ENCODE data around the gene EHD2.
"Not testable (repeated sequence)": the region's sequence is repeated elsewhere in the genome, so short reads cannot be mapped to it uniquely, and the experiment has no call there.

EHD2 gene, protein sequence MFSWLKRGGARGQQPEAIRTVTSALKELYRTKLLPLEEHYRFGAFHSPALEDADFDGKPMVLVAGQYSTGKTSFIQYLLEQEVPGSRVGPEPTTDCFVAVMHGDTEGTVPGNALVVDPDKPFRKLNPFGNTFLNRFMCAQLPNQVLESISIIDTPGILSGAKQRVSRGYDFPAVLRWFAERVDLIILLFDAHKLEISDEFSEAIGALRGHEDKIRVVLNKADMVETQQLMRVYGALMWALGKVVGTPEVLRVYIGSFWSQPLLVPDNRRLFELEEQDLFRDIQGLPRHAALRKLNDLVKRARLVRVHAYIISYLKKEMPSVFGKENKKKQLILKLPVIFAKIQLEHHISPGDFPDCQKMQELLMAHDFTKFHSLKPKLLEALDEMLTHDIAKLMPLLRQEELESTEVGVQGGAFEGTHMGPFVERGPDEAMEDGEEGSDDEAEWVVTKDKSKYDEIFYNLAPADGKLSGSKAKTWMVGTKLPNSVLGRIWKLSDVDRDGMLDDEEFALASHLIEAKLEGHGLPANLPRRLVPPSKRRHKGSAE

DNA sequence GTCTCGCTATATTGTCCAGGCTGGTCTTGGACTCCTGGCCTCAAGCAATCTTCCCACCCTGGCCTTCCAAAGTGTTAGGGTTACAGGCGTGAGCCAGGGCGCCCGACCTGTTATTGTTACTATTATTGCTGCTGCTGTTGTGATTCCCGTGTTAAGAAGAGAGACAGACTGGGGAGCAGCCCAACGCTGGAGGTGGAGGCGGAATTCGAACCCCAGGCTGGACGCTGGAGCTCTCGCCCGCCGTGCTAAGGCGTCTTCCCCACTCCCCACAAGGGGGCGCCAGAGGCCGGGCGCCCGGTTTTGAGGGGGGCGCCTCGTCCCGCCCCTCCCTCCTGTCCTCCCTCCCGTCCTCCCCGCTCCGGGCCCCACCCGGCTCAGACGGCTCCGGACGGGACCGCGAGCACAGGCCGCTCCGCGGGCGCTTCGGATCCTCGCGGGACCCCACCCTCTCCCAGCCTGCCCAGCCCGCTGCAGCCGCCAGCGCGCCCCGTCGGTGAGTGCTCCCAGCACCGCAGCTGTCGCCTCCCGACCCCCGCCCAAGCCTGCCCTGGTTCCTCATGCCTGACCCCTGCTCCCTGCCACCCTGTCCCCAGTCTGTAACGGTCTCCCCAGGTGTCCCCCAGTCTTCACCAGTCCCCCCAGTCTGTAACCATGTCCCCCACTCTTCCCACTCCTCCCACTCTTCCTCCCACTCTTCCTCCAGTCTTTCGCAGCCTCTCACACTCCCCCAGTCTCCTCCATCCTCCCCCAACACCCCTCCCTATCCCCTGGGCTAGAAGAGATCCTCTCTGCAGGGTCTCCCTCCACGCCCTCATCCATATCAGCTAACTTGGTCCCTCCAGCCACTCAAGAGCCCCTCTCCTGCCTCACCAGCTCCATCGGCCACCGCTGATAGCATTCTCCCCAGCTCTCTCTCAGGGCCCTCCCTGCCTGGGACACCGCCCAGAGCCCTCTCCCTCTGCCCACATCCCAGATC is at the start of gene EHD2:
EHD2 (plus strand) TSS at position 377 of the 976 bp plus-strand sequence. CDS start 3,191 bp downstream, outside the sequence.
- DNase-seq, result peak; percentile 56

DNA sequence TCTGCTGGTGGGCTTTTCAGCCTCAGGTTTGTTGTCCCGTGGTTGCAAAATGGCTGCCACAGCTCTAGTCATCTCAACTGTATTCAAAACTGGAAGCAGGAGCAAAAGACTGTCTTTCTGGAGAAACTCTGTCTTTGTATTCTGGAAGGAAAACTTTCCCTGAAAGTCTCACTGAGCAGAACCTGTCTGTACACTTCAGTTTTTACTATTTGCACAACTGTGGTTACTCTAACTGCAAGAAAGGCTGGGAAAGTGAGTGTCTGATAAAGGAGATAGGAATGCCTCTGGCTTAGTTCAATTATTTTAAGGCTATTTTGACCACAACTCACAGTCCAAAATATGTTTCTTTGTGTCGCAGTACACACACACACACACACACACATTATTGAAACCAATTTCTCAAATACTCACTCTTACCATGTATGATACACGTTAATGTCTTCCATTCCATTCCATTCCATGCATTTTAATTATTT is 49.7 kb upstream of the EHD2 start:
- no peak for DNase-seq

DNA sequence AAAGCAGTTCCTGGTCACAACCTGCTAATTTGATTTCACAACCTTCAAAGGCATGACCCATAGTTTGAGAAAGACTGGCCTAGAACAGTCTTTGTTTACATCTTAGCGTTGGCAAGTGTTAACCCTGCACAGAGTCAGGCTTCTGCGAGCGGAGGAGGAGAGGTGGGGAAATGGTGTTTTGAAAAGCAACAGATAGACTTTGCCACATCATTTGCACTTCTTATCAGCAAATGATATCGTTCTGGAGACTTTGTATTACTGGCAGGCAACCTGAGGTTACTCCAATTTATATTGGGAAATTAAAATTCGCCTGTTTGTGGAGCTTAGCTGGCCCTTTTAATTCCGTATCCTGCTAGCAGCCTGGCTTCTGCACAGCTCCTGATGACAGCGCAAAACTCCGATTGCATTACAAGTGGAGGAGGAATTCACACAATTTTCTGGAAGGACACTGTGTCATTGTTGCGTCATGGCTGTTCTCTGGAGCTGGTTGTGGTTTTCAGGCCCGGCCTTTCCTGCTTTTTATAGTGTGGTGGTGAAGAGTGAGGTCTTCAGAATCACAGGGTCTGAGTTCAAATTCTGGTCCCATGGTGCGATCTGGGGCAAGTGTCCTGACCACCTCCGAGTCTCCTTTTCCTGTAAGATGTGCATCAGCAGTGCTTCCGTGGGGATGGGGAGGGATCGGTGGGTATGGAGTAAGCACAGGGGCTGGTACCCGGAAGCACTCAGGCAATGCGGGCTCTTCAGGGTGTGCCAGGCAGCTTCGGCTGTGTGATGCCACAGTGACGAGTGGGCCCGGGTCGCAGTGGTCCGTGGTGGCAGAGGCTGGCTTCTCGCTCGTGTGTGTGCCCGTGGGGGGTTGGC is 49.1 kb upstream of the EHD2 start:
- no peak for DNase-seq

DNA sequence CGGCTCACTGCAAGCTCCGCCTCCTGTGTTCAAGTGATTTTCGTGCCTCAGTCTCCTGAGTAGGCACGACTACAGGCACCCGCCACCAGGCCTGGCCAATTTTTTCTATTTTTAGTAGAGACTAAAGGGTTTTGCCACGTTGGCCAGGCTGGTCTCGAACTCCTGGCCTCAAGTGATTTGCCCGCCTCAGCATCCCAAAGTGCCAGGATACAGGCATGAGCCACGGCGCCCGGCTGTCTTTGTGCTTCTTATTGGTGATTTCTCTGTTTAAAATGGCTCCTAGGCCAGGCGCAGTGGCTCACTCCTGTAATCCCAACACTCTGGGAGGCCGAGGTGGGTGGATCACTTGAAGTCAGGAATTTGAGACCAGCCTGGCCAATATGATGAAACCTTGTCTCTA is 44.7 kb upstream of the EHD2 start:
- DNase-seq, result not testable (repeated sequence)

DNA sequence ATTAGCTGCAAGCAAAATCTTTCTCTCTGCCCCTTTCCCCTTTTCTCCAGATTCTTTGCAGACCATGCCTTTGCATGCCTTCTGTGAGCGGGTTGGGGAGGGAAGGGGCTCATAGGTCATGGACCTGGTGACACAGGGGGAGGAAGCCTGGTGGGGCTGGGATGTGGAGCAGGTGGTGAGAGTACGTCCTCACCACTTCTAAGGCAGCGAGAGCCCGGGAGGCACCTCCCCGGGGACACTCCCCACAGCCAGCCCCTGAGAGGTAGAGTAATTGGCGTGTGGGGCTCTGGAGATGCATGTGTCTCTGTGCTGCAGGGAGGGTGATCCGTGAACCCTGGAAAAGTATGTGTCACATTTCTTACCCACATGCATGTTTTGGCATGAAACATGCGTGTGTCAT is 42.5 kb upstream of the EHD2 start:
- DNase-seq, result no peak

DNA sequence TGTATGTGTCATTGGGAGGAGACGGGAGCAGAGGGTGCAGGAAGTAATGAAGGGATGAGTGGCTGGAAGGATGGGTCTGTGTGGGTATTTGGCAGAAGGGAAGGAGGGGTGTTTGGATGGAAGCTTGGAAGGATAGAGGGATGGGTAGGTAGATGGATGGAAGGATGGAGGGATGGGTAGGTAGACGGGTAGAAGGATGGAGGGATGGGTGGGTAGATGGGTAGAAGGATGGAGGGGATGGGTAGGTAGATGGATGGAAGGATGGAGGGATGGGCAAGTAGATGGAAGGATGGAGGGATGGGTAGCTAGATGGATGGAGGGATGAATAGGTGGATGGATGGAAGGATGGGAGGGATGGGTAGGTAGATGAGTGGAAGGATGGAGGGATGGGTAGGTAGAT is 41.7 kb upstream of the EHD2 start:
- DNase-seq, result no peak

DNA sequence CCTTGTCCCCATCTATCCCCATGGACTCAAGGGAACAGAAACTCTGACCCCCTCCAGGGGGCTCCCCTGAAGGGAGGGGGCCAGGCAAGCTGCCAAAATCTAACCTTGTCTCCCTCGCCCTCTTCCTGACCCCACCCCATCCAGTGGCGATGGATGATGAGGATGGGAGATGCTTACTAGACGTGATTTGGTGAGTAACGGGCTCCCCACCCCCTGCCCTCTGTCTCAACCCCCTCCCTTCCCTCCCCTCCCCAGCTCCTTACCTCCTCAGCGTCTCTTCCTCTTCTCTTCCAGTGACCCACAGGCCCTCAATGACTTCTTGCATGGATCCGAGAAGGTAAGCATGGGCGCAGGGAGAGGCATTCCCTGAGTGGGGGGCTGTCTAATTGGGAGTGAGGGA is 39.8 kb upstream of the EHD2 start:
- DNase-seq, result no peak

DNA sequence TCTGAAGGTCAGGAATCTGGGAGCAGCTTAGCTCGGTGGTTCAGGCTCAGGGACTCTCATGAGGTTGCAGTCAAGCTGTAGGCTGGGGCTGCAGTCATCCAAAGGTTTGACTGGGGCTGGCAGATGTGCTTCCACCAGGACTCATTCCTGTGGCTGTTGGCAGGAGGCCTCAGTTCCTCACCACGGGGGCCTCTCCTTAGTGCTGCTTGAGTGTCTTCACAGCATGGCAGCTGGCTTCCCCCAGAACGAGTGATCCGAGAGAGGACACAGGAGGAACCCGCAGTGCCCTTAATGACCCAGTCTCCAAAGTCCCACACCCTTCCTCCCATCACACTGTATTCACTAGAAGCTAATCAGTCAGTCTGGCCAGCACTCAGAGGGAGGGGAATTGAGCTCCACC is 38.7 kb upstream of the EHD2 start:
- no peak for DNase-seq

DNA sequence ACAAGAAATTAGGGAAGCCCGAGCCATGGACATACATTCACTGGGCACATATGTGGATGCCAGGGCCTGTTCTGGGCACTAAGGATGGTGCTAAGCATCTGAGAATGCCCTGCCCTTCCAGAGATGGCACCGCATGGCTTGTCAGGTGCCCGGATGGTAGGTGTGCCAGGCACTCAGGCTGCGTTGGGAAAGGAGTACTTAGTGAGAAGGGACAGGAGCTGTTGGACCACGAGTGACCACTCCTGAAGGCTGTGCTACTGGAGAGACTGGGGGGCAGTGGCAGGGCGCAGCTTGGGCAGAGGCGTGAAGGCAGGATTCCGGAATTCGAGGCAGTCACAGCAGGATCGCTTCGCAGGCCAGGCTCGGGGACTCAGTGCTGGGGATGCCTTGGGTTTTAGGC is 38.0 kb upstream of the EHD2 start:
- no peak for DNase-seq

DNA sequence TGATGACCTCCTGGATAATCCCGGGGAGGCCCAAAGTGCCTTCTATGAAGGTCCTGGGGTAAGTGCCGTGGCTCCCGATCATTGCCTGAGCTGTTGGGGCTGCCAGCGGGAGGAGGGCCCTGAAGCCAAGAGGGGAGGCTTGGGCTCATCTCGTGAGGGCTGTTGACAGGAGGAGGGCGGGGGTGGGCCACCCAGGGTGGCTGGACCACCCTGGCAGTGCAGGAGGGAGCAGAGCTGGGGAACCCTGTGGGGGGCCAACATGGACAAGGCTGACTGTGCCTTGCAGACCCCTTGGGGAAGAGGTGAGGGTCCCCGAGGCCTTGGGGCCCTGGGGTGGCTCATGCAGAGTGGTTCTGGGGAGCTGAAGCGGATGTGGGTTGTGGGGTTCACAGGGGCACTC is 37.4 kb upstream of the EHD2 start:
- DNase-seq, result no peak

DNA sequence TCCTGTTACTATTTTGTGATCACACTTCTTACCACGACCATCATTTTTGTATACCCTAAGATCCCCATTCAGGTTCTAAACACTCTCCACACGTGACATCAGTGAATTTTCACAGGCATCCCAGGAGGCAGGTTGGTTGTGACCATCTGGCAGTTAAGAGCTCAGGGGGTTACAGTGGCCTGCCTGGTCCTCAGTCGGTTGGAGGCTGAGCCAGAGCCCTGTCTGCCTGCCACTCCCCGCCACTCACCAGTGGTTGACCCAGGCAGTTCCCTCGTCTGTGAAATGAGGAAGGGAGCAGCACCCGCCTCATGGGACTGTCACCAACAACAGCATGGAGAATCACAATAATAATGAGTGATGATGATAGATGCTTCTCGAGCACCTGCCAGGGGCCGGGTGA is 36.4 kb upstream of the EHD2 start:
- no peak for DNase-seq

DNA sequence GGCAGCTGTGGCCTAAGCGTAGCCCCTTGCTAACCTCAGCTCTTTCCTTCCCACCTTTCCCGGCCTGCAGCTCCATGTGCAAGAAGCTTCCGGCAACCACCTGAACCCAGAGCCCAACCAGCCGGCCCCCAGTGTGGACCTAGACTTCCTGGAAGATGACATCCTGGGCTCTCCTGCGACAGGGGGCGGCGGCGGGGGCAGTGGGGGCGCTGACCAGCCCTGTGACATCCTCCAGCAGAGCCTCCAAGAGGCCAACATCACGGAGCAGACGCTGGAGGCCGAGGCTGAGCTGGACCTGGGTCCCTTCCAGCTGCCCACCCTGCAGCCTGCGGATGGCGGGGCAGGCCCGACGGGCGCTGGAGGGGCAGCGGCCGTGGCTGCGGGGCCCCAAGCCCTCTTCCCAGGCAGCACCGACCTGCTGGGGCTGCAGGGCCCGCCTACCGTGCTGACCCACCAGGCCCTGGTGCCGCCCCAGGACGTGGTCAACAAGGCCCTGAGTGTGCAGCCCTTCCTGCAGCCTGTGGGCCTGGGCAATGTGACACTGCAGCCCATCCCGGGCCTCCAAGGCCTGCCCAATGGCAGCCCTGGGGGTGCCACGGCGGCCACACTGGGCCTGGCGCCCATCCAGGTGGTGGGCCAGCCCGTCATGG is 33.8 kb upstream of the EHD2 start:
- no peak for DNase-seq

DNA sequence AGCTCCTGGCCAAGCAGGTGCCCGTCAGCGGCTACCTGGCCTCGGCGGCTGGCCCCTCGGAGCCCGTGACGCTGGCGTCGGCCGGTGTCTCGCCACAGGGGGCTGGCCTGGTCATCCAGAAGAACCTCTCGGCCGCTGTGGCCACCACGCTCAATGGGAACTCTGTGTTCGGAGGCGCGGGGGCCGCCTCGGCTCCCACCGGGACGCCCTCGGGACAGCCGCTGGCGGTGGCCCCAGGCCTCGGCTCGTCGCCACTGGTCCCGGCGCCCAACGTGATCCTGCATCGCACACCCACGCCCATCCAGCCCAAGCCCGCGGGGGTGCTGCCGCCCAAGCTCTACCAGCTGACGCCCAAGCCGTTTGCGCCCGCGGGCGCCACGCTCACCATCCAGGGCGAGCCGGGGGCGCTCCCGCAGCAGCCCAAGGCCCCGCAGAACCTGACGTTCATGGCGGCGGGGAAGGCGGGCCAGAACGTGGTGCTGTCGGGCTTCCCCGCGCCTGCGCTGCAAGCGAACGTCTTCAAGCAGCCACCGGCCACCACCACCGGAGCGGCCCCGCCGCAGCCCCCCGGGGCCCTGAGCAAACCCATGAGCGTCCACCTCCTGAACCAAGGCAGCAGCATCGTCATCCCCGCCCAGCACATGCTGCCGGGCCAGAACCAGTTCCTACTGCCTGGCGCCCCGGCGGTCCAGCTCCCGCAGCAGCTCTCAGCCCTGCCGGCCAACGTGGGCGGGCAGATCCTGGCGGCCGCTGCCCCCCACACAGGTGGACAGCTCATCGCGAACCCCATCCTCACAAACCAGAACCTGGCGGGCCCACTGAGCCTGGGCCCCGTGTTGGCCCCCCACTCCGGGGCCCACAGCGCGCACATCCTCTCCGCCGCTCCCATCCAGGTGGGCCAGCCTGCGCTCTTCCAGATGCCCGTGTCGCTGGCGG is 33.0 kb upstream of the EHD2 start:
- DNase-seq, result no peak

DNA sequence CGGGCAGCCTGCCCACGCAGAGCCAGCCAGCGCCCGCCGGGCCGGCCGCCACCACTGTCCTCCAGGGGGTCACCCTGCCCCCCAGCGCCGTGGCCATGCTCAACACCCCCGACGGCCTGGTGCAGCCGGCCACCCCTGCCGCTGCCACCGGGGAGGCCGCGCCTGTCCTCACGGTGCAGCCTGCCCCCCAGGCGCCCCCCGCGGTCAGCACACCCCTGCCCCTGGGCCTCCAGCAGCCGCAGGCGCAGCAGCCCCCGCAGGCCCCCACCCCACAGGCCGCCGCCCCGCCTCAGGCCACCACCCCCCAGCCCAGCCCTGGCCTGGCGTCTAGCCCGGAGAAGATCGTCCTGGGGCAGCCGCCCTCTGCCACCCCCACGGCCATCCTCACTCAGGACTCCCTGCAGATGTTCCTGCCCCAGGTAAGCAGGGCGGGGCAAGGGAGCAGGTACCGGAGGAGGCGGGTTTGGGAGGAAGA is 32.3 kb upstream of the EHD2 start:
- no peak for DNase-seq

DNA sequence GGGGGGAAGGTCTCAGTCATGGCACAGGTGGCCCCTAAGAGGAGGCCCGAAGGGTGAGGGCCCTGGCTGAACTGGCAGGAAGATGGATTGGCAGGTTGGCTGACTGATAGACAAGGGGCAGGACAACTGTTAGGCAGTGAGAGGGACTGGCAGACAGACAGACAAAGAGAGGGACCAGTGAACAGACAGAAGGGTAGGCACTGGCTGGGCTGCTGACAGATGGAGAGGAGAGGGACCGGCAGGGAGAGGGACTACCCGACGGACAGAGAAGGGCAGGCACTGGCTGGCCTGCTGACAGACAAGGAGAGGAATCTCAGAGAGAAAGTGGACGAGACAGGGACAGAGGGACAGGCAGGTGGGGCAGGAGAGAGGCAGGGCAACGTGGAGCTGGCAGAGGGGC is 31.8 kb upstream of the EHD2 start:
- no peak for DNase-seq

DNA sequence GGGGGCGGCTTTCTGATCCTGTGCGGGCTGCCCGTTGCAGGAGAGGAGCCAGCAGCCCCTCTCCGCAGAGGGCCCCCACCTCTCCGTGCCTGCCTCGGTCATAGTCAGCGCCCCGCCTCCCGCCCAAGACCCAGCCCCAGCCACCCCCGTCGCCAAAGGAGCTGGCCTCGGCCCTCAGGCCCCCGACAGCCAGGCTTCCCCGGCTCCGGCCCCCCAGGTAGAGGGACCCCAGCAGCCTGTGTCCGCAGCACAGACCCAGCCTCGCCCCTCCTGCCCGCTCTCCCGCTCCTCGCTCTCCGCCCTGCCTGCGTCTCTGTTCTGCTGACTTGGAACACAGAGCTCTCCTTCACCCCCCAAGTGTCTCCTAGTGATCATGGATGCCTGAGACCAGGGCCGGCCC is 31.3 kb upstream of the EHD2 start:
- no peak for DNase-seq

DNA sequence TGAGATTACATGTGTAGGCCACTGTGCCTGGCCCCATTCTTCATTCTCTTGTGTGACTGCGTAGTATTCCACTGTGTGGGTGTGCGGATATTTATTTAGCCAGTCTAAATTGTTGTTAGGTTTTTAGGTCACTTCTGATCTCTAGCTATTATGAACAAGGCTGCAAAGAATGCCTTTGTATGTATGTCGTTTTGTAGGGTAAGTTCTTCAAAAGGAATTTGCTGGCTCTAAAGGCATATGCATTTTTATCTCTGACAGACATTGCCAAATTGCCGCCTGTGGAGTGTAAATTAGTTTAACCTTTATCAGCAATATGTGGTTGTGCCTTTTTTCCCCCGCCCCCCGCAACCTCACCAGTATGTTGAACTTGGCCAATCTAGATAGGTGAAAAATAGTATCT is 30.3 kb upstream of the EHD2 start:
- peak; percentile 87 for DNase-seq

DNA sequence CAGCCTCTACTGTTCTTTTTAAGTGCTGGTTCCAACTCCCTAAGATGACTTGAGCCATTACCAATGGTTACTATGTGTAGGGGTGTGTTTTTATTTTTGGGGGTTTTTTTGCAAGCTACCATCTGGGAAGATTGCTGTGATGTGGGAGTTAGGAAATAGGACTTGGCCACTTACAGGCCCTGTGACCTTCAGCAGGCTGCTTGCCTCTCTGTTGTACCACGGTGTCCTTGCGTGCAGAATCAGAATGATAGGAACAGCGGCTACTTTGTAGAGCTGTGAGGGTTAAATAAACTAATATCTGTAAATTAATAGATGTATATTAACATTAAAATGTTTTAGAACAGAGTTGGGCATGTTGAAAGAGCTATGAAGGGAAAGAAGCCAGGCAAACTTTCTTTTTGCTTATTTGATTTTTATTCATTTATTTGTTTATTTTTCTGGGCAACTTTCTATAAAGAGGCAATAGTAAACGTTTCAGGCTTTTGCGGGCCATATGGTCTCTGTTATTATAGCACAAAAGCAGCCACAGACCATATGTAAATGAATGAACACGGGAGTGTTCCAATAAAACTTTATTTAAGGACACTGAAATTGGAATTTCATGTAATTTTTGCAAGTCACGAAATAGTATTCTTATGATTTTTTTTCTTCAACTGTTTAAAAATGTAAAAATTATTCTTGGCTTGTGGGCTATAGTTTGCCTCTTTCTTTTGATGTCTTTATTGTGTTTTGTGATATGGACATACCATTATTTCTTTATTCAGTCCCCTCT is 26.4 kb upstream of the EHD2 start:
- no peak for DNase-seq

DNA sequence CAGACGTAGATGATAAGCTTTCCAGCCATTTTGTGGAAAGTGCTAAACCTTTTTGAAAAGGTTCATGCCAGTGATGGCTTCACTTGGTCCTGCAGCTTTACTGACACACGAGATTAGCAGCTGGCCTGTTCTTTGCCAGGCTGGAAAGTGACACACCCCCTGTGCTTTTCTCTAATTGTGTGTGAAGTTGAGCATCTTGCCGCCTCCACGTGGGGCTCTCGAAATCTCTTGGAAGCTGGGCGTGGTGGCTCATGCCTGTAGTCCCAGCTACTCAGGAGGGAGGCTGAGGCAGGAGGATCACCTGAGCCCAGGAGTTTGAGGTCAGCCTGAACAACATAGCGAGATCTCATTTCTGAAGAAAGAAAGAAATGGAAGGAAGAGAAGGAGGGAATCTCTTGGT is 25.3 kb upstream of the EHD2 start:
- DNase-seq, result no peak

DNA sequence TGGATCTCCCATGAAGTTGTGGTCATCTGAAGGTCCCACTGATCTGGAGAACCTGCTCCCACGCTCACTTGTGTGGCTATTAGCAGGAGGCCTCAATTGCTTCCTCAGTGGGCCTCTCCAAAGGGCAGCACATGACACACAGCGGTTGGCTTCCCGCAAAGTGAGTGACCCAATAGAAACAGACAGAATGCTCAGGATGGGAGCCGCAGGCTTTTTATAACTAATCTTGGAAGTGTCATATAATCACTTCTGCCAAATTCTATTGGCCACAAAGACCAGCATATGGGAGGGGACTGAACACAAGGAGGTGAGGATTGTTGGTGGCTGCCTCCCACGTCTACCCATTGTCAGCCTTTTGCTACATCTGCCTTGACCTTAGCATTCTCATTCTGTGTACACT is 22.1 kb upstream of the EHD2 start:
- no peak for DNase-seq
